MM.1S (cell line): ENCODE measurements around the gene MMAB.

Experiments used
- CTCF ChIP-seq: fragments of 300-600 bp; sonication (generic); IDR thresholded peaks from 2 replicates; pipeline ENCODE4 v1.5.1; 2016; ENCODE audit warnings: antibody characterized with exemption, low read length, mixed read lengths
- EZH2 ChIP-seq: fragments of 300-600 bp; sonication (generic); optimal IDR thresholded peaks from 2 replicates; pipeline ENCODE3; 2017; ENCODE audit warnings: low read depth, mild to moderate bottlenecking, antibody characterized with exemption, low read length, mixed read lengths

- TF ChIP-seq CTCF (no peak), EZH2 (no peak)
These were observed 20.3 kb downstream of the MMAB start for GRCh38 chr12:109552971-109553370.
